GM06990 (cell line): Measurements from ENCODE around the gene CCNJL.

Experiments
- DNase-seq: peaks from one replicate; pipeline ENCODE4 v3.0.0-alpha.2; 2011; ENCODE audit not compliant: insufficient read length; ENCODE audit errors: extremely low read depth
- H3K27me3 ChIP-seq: replicated peaks from 2 replicates; pipeline ENCODE4 v1.6.0; 2011; ENCODE audit warnings: low read length; ENCODE audit not compliant: control insufficient read depth, insufficient read depth
- H3K36me3 ChIP-seq: 2 replicates; pipeline ENCODE4 v1.5.1; 2011; ENCODE audit warnings: low read length; ENCODE audit not compliant: control insufficient read depth, insufficient read depth
- H3K4me3 ChIP-seq: replicated peaks from 2 replicates; pipeline ENCODE4 v1.5.1; 2011; ENCODE audit warnings: low read depth, mild to moderate bottlenecking, control low read depth, low read length
- CTCF ChIP-seq: IDR thresholded peaks from 2 replicates; pipeline ENCODE4 v1.5.1; 2011; ENCODE audit warnings: low read length, control low read depth, mild to moderate bottlenecking, inconsistent platforms; ENCODE audit not compliant: insufficient read depth, poor library complexity, severe bottlenecking

The CCNJL gene

GRCh38 chr5:160211352-160211751 lies 101.0 kb downstream of the CCNJL start:
- no peaks in the 10 kb centered on the region for H3K27me3 ChIP-seq
- no peak for TF ChIP-seq CTCF

GRCh38 chr5:160210606-160211005 lies 101.8 kb downstream of the CCNJL start:
- no peak for DNase-seq
- H3K36me3 ChIP-seq = no peaks in the 10 kb centered on the region
- no peak for TF ChIP-seq CTCF
- no peak overlapping the region for H3K4me3 ChIP-seq
- no peaks in the 10 kb centered on the region for H3K27me3 ChIP-seq

More at GRCh38 chr5:160211352-160211751, 101.0 kb downstream of the CCNJL start:
- DNase-seq = no peak
- H3K4me3 ChIP-seq = no peak overlapping the region
- H3K36me3 ChIP-seq = no peaks in the 10 kb centered on the region

GRCh38 chr5:160209917-160210316 lies 102.4 kb downstream of the CCNJL start:
- DNase-seq = no peak
- no peak for TF ChIP-seq CTCF
- Histone ChIP-seq H3K4me3 (no peak overlapping the region), H3K36me3 (no peaks in the 10 kb centered on the region), H3K27me3 (no peaks in the 10 kb centered on the region)

- Histone ChIP-seq H3K36me3 (no peaks in the 10 kb centered on the region), H3K27me3 (no peaks in the 10 kb centered on the region), H3K4me3 (no peak overlapping the region)
- no peak for TF ChIP-seq CTCF
- DNase-seq = no peak
Observed at GRCh38 chr5:160207061-160207460, 105.3 kb downstream of the CCNJL start.
